SH-SY5Y (cell line): ENCODE data around the gene RBM5.

Source experiments
- GATA2 ChIP-seq: IDR thresholded peaks from 2 replicates; pipeline ENCODE4 v1.6.1; 2011; ENCODE audit warnings: mild to moderate bottlenecking, low read depth, low read length
- GATA3 ChIP-seq: IDR thresholded peaks from 2 replicates; pipeline ENCODE4 v1.6.1; 2011; ENCODE audit warnings: low read depth, mild to moderate bottlenecking, low read length, moderate library complexity

GRCh38 chr3:50139718-50140423, 51.2 kb downstream of the RBM5 start:
- TF ChIP-seq GATA3: no peak
- TF ChIP-seq GATA2: no peak
